K562 (cell line): ENCODE measurements around the gene TNNT2. TPM values are rescaled to one million over a fixed set of nuclear protein-coding genes. Genes with fewer than 3 reads are reported as not detected.

Experiments
- ATAC-seq: fragments of 200-7000 bp; cut with Tn5 transposase; 3 replicates; pipeline ENCODE4 v1.9.1; 2020; ENCODE audit warnings: moderate library complexity
- BruUV-seq: library from RNA; stranded (reverse); fragments of 400-500 nt; replicated peaks from 2 replicates; lab custom pipeline; 2021; lab: Mats Ljungman, UMichigan
- CTCF ChIA-PET: fragments of 300-600 bp; formaldehyde crosslinking; extraction: SDS; loops from one replicate; lab custom pipeline; 2021; ENCODE audit warnings: low intra/inter-chr PET ratio; lab: Yijun Ruan, JAX
- POLR2A ChIA-PET: fragments of 300-600, 350-650 bp; sonication (Branson Sonifier 250); formaldehyde crosslinking; extraction: SDS; loops from one replicate; lab custom pipeline; 2021; ENCODE audit warnings: antibody characterized with exemption, inconsistent platforms; lab: Yijun Ruan, JAX
- DNase-seq, 4 experiments: peaks; one replicate each; pipeline versions ENCODE4 v3.0.0 to v3.0.0-alpha.2; 2011 to 2018; ENCODE audit warnings: low spot score in 3 of 4, mixed read lengths in 3 of 4; ENCODE audit errors: extremely low read depth in 1 of 4
- FAIRE-seq: peaks from 2 replicates; lab custom pipeline; 2011; peaks lifted over from hg19 to GRCh38; lab: Jason Lieb, UNC
- H2AFZ ChIP-seq: 2 replicates; pipeline ENCODE4 v1.6.0; 2011; ENCODE audit warnings: low read depth, low read length, control low read depth, inconsistent platforms
- H3K27ac ChIP-seq: fragments of 200-600 bp; 3 replicates; pipeline ENCODE4 v1.8.0; 2011; ENCODE audit warnings: low read depth, mild to moderate bottlenecking, control low read depth, inconsistent platforms, low read length, moderate library complexity, mixed read lengths; ENCODE audit errors: extremely low read depth
- H3K27me3 ChIP-seq, 2 experiments: fragments of 300-600 bp in 1 of 2; 2 replicates in 1 of 2; 3 replicates in 1 of 2; pipeline versions ENCODE4 v1.6.0 to v1.8.0; 2011; ENCODE audit warnings: inconsistent platforms in 2 of 2, low read length in 2 of 2, mild to moderate bottlenecking in 1 of 2, mixed read lengths in 1 of 2, moderate library complexity in 1 of 2; ENCODE audit not compliant: control insufficient read depth in 2 of 2, insufficient read depth in 2 of 2
- H3K36me3 ChIP-seq: fragments of 300-600 bp; 3 replicates; pipeline ENCODE4 v1.8.0; 2011; ENCODE audit warnings: mild to moderate bottlenecking, low read length, inconsistent platforms; ENCODE audit not compliant: control insufficient read depth, insufficient read depth
- H3K4me1 ChIP-seq, 2 experiments: fragments of 200-600 bp in 1 of 2; replicated peaks in 1 of 2; 2 replicates in 1 of 2; 3 replicates in 1 of 2; pipeline versions ENCODE4 v1.5.1 to v1.8.0; 2011; ENCODE audit warnings: inconsistent platforms in 2 of 2, low read length in 2 of 2, mild to moderate bottlenecking in 1 of 2, mixed read lengths in 1 of 2, moderate library complexity in 1 of 2; ENCODE audit not compliant: control insufficient read depth in 2 of 2, insufficient read depth in 2 of 2
- H3K4me2 ChIP-seq: 2 replicates; pipeline ENCODE4 v1.6.1; 2011; ENCODE audit warnings: low read length, control low read depth, inconsistent platforms, mixed read lengths; ENCODE audit not compliant: insufficient read depth
- H3K4me3 ChIP-seq: fragments of 200-600 bp; sonication (generic), shearing (Covaris generic); 2 replicates; pipeline ENCODE4 v1.5.1; 2016; ENCODE audit warnings: control low read depth, inconsistent platforms
- H3K79me2 ChIP-seq: fragments of 200-600 bp; 3 replicates; pipeline ENCODE4 v1.8.0; 2011; ENCODE audit warnings: low read length, inconsistent platforms; ENCODE audit not compliant: control insufficient read depth, insufficient read depth
- H3K9ac ChIP-seq, 2 experiments: 2 replicates each; pipeline versions ENCODE4 v1.6.0 to v1.6.1; 2011; ENCODE audit warnings: low read depth in 2 of 2, low read length in 2 of 2, control low read depth in 1 of 2, inconsistent platforms in 1 of 2, mild to moderate bottlenecking in 1 of 2, mixed read lengths in 1 of 2; ENCODE audit not compliant: insufficient read depth in 1 of 2
- H3K9me1 ChIP-seq: one replicate; pipeline ENCODE4 v1.6.0; 2011; ENCODE audit warnings: inconsistent platforms, mild to moderate bottlenecking, low read length, moderate library complexity; ENCODE audit not compliant: control insufficient read depth, insufficient read depth
- H3K9me3 ChIP-seq: replicated peaks from 2 replicates; pipeline ENCODE4 v1.5.1; 2011; ENCODE audit warnings: low read depth, low read length, inconsistent platforms; ENCODE audit not compliant: control insufficient read depth, insufficient read depth
- H4K20me1 ChIP-seq: replicated peaks from 2 replicates; pipeline ENCODE4 v1.6.1; 2011; ENCODE audit warnings: low read length, inconsistent platforms, mixed read lengths; ENCODE audit not compliant: control insufficient read depth, insufficient read depth
- DACH1 ChIP-seq: fragments of 450-650 bp; IDR thresholded peaks from 2 replicates; pipeline ENCODE4 v1.6.1; 2018; ENCODE audit not compliant: partially characterized antibody
- SETDB1 ChIP-seq: IDR thresholded peaks from one replicate; pipeline ENCODE4 v1.6.1; 2012; ENCODE audit warnings: low read length, control low read depth, inconsistent platforms
- SMAD1 ChIP-seq: fragments of 150-350 bp; IDR thresholded peaks from 2 replicates; pipeline ENCODE4 v1.6.1; 2014; ENCODE audit warnings: low read length, low read depth; ENCODE audit not compliant: partially characterized antibody
- TRIM25 ChIP-seq: fragments of 450-650 bp; IDR thresholded peaks from 2 replicates; pipeline ENCODE4 v1.7.0; 2016; ENCODE audit warnings: borderline replicate concordance
- ZNF280A ChIP-seq: fragments of 450-650 bp; IDR thresholded peaks from 2 replicates; pipeline ENCODE4 v1.6.1; 2018; ENCODE audit warnings: mild to moderate bottlenecking, low read depth; ENCODE audit not compliant: partially characterized antibody
- WGBS: fragments of 100-300 bp; shearing (Covaris generic); methylation state at CpG from one replicate; pipeline ENCODE4 v1.1.6; 2016; ENCODE audit warnings: low coverage, mixed read lengths; ENCODE audit not compliant: insufficient coverage; ENCODE audit errors: missing lambda C conversion rate; 5-methylcytosine and 5-hydroxymethylcytosine counted together
- in situ Hi-C: fragments of 300-500 bp; cut with MboI; formaldehyde crosslinking; loops from 4 replicates; pipeline ENCODE4 v1.15.0; 2018; ENCODE audit warnings: inconsistent platforms, mixed read lengths
- intact Hi-C: fragments of 100-400 bp; cut with micrococcal nuclease; formaldehyde crosslinking; loops from 2 replicates; pipeline ENCODE4 v1.14.2; 2022
- polyA plus RNA-seq, 8 experiments: library from polyadenylated mRNA; depleted of rRNA in 4 of 8; stranded (reverse) in 5 of 8; unstranded in 3 of 8; fragments of >200 nt; fragmentation: Nextera tagmentation in 2 of 8; fragmentation: Illumina TruSeq in 1 of 8; extraction: Ambion mirVana in 2 of 8; extraction: Trizol in 1 of 8; gene quantifications; 2 replicates each; pipeline versions ENCODE4 v1.2.1 to v1.2.3, GENCODE V29; 2011 to 2014; ENCODE audit warnings: inconsistent platforms in 1 of 8, missing spikeins in 1 of 8
- total RNA-seq, 7 experiments: library from RNA; depleted of rRNA in 6 of 7; stranded (reverse); fragments of >200 nt in 6 of 7; fragmentation: Illumina TruSeq in 2 of 7; extraction: Trizol in 2 of 7; gene quantifications; 2 replicates each; pipeline versions ENCODE4 v1.2.1 to v1.2.3, GENCODE V29; 2011 to 2021; ENCODE audit warnings: low replicate concordance in 1 of 7

Gene TNNT2
- total and polyA plus RNA-seq, 9 of the 15 experiments (the other 6 are each of a cell fraction or from before 2014, with no cell fraction given), result not detected

GRCh38 chr1:201359873-201360210 lies 17.6 kb downstream of the TNNT2 start:
- FAIRE-seq, result no peak
- POLR2A ChIA-PET, result interaction anchor here (0.9 to 1.8 kb wide), 2 partner anchors 27 to 101 kb away, joined by 3 to 5 read pairs; no protein-coding TSS in a partner anchor
- BruUV-seq, result no TSS peak

More at GRCh38 chr1:201359873-201360210, 17.6 kb downstream of the TNNT2 start:
- Histone ChIP-seq H3K36me3 (no peaks in the 10 kb centered on the region), H3K27ac (no peak overlapping the region), H3K9me1 (no peaks in the 10 kb centered on the region), H3K4me2 (no peak overlapping the region), H3K79me2 (no peaks in the 10 kb centered on the region), H3K9me3 (no peaks in the 10 kb centered on the region), H3K4me3 (no peak overlapping the region), H3K9ac (no peak overlapping the region), H3K4me1 (peaks cover 0 to 3% of the 10 kb centered on the region in 2 experiments; a peak in 1 of 5 replicates), H4K20me1 (peaks cover 22% of the 10 kb centered on the region; the same call in 1 of the 2 replicates), H2AFZ (no peak overlapping the region), H3K27me3 (peaks cover 0 to 67% of the 10 kb centered on the region in 2 experiments; a peak in 2 of 5 replicates)
- no peak for ATAC-seq
- TF ChIP-seq ZNF280A, result no peak
- TF ChIP-seq DACH1, result no peak
- no peak for TF ChIP-seq SETDB1
- TF ChIP-seq TRIM25, result no peak
- no peak for TF ChIP-seq SMAD1
- DNase-seq, result no peak
- CTCF ChIA-PET, result interaction anchor here (5.2 kb wide), 1 partner anchor 105 kb away, joined by 60 read pairs; no protein-coding TSS in a partner anchor
- in situ Hi-C loops (no loop called here), intact Hi-C loops (loop anchor here (5.0 kb wide), 1 partner anchor 273 kb away; no protein-coding TSS in a partner anchor)
- 4% methylated on average over 2 of the region's 2 CpGs for WGBS
